ENCODE results near the gene TRIB2.

Gene TRIB2

DNA sequence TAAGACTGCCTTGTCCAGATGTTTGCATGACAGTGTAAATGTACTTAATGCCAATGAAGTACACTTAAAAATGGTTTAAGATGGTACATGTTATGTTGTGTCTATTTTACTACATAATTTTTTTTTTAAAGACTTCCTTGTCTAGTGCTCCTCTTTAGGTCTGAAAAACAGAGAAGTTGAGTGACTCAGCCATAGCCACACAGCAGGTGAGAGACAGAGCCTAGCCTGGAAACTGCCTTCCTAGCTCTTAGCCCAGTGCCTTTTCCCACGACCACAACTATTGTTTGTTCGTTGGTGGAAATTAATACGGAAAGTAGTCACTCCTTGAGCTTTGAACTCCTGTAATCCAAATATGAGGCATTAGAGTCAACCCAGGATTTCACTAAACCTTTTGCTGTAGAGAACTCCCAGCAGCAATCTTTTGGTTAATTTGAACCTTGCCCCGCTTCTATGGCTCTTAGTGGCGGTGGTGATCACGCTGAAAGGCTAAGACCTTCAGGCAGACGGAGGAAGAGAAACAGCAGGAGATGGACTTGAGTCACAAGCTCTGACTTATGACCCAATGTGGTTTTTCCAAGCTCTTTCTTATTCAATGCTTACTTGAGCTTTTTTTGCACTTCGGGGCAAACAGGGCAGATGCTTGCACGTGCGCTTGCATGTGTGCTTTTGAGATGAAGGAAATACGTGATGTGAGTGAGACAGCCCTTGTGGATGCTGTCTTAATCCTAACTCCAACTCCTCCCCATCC is 21.2 kb downstream of the TRIB2 start:
- Histone ChIP-seq H3K9me3 (ENCODE audit: control insufficient read depth, low read length) (no peaks in the 10 kb centered on the region), H3K36me3 (ENCODE audit: control insufficient read depth, insufficient read depth, low read length) (peaks cover 16% of the 10 kb centered on the region), H3K9ac (ENCODE audit: low read length) (no peak overlapping the region), H3K4me1 (ENCODE audit: control insufficient read depth, insufficient read depth, low read length) (peaks cover 17% of the 10 kb centered on the region), H3K27me3 (ENCODE audit: control insufficient read depth, insufficient read depth, low read length) (no peaks in the 10 kb centered on the region), H3K4me3 (ENCODE audit: low read length) (no peak overlapping the region)

DNA sequence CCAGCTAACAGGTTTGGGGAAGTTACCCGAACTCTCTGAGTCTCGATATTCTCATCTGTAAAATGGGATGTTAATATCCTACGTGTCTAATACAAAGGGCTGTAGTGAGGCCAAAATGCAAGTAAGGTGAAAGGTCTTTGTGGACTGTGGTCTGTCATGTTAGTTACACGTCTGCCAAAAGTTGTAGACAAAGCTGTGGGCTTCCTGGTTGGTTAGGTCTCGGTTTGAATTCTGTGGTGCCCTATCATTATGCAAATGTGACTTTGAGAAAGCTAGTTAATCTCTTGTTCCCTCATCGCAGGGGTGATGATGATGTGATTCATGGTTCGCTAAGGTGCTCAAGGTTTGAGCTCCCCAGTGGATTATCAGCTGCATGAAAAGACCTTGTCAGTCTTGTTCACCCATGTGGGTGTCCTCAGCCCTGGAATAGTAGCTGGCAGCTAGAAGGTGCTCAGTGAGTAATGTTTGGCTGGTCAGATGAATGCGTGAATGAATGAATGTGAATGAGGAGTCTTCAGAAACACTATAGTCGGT is 23.1 kb downstream of the TRIB2 start:
- H3K36me3 ChIP-seq (ENCODE audit: control insufficient read depth, insufficient read depth, low read length), result peaks cover 13% of the 10 kb centered on the region

DNA sequence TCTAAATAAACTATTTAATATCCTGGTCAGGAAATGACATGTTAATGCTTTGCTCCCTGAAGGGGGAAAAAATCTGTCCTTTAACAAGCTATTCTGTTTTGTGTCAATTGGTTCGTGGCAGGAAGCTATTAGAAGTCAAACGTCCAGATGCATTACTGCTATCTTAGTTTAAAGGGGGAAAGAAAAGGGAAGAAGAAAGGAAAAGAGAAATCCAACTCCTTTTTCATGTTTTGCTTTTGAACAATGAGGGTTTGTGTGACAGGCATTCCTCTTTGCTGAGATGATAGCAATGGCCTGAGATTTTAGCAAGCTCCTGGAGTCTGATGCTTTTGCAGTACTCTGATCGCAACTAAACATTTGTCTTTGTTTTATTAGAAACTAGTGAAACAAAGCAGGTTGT is 24.6 kb downstream of the TRIB2 start:
- no peaks in the 10 kb centered on the region for H3K9me3 ChIP-seq (ENCODE audit: control insufficient read depth, low read length)
- H3K36me3 ChIP-seq (ENCODE audit: control insufficient read depth, insufficient read depth, low read length), result peaks cover 9% of the 10 kb centered on the region
- H3K27me3 ChIP-seq (ENCODE audit: control insufficient read depth, insufficient read depth, low read length), result no peaks in the 10 kb centered on the region
- H3K9ac ChIP-seq (ENCODE audit: low read length), result no peak overlapping the region
- H3K4me1 ChIP-seq (ENCODE audit: control insufficient read depth, insufficient read depth, low read length), result peaks cover 8% of the 10 kb centered on the region
- H3K4me3 ChIP-seq (ENCODE audit: low read length), result no peak overlapping the region

More for the DNA sequence above, 23.1 kb downstream of the TRIB2 start:
- H3K27me3 ChIP-seq (ENCODE audit: control insufficient read depth, insufficient read depth, low read length), result no peaks in the 10 kb centered on the region
- H3K9me3 ChIP-seq (ENCODE audit: control insufficient read depth, low read length), result no peaks in the 10 kb centered on the region
- no peak overlapping the region for H3K9ac ChIP-seq (ENCODE audit: low read length)
- no peak overlapping the region for H3K4me3 ChIP-seq (ENCODE audit: low read length)
- peaks cover 8% of the 10 kb centered on the region for H3K4me1 ChIP-seq (ENCODE audit: control insufficient read depth, insufficient read depth, low read length)

DNA sequence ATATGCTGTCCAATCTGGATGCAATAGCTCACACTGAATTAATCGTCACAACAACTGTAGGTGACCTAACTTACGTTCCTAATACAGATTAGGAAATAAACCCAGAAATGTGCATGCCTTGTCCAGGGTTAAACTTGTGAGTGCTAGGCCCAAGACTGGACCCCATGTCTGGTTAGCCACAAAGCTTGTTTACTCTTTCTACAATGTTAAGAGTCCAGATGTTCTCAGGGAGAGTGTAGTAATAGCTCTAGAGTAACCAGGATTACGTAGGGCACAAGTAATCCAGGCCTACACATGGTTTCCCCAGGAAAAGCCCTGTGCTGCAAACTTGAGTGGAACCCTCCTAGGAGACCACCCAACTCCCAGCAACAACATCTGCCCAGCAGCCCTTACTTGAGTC is 26.2 kb downstream of the TRIB2 start:
- Histone ChIP-seq H3K9me3 (ENCODE audit: control insufficient read depth, low read length) (no peaks in the 10 kb centered on the region), H3K27me3 (ENCODE audit: control insufficient read depth, insufficient read depth, low read length) (no peaks in the 10 kb centered on the region), H3K4me1 (ENCODE audit: control insufficient read depth, insufficient read depth, low read length) (no peaks in the 10 kb centered on the region), H3K36me3 (ENCODE audit: control insufficient read depth, insufficient read depth, low read length) (peaks cover 9% of the 10 kb centered on the region), H3K4me3 (ENCODE audit: low read length) (no peak overlapping the region), H3K9ac (ENCODE audit: low read length) (no peak overlapping the region)

DNA sequence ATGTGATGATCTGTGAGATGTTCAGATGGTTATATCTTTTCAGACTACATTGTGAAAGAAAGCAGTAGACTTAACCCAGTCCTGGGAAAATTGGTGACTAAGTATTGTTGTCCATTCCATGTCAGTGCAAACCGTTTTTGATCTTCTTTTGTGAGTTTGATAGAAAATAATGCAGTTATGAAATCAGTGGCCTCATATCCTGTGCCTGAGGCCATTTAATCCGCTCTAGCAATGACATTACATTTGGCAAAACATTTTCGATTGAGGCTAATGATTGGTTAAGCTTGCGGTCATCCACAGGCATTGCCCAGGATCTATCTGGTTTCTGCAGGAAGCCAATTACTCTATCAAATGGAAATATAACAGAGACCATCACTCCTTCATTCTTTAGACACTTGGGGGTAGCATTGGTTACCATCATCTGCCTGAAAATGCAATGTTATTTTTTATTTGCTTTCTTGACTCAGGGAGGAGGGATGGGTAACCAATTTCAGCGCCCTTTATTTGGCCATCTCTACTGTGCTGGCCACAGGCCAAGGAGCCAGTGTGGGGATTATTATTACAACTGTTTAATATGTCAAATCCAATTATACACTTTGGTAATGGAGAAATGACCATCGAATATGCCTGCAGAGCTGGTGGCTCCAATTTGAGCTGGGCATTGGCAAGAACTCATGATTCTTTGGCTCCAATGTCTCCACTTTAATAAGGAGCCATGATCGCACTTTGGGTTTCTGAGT is 33.6 kb downstream of the TRIB2 start:
- H3K4me1 ChIP-seq (ENCODE audit: control insufficient read depth, insufficient read depth, low read length), result no peaks in the 10 kb centered on the region
- H3K36me3 ChIP-seq (ENCODE audit: control insufficient read depth, insufficient read depth, low read length), result no peaks in the 10 kb centered on the region
- H3K27me3 ChIP-seq (ENCODE audit: control insufficient read depth, insufficient read depth, low read length), result no peaks in the 10 kb centered on the region
- H3K9ac ChIP-seq (ENCODE audit: low read length), result no peak overlapping the region
- no peaks in the 10 kb centered on the region for H3K9me3 ChIP-seq (ENCODE audit: control insufficient read depth, low read length)
- no peak overlapping the region for H3K4me3 ChIP-seq (ENCODE audit: low read length)

DNA sequence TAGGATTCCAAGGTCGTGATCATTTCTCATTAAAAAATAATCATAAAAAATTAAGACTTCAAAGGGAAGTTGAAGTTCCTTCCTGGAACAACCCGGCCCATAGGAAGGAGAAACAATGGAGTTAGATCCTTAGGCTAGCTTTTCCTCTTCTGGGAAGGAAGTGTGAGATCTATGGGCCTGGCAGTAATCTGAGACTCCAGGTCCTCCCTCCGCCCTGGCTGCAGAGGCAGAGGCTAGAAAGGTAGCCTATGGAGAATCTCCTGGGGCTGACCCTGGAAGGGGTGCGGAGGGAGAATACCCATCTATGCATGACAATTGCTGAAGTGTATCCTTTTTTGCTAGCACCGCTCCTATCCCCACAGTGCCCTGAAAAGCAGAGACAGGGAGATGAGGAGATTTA is 37.9 kb downstream of the TRIB2 start:
- H3K9me3 ChIP-seq (ENCODE audit: control insufficient read depth, low read length), result no peaks in the 10 kb centered on the region
- H3K4me3 ChIP-seq (ENCODE audit: low read length), result no peak overlapping the region
- no peak overlapping the region for H3K9ac ChIP-seq (ENCODE audit: low read length)
- H3K4me1 ChIP-seq (ENCODE audit: control insufficient read depth, insufficient read depth, low read length), result no peaks in the 10 kb centered on the region
- H3K27me3 ChIP-seq (ENCODE audit: control insufficient read depth, insufficient read depth, low read length), result no peaks in the 10 kb centered on the region
- H3K36me3 ChIP-seq (ENCODE audit: control insufficient read depth, insufficient read depth, low read length), result no peaks in the 10 kb centered on the region

DNA sequence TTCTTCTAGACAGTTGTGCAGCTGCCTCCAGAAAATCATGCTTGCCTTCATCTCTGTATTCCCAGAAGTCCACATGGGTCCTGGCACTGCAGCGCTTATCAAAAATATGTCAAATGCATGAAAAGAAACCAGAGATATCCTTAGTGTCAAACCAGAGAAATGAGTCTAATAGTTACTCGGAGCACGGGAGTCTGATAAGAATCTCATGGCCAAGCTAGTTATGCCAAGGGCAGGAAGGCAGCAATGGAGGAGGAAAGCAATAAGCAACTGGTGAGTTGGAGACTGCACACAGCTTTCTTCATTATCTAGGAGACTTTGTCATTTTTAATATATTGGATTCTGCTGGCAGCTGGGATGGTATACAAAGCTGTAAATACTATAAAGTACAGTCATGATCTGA is 38.6 kb downstream of the TRIB2 start:
- Histone ChIP-seq H3K36me3 (ENCODE audit: control insufficient read depth, insufficient read depth, low read length) (no peaks in the 10 kb centered on the region), H3K4me1 (ENCODE audit: control insufficient read depth, insufficient read depth, low read length) (no peaks in the 10 kb centered on the region), H3K9me3 (ENCODE audit: control insufficient read depth, low read length) (no peaks in the 10 kb centered on the region), H3K27me3 (ENCODE audit: control insufficient read depth, insufficient read depth, low read length) (no peaks in the 10 kb centered on the region), H3K4me3 (ENCODE audit: low read length) (no peak overlapping the region), H3K9ac (ENCODE audit: low read length) (no peak overlapping the region)

DNA sequence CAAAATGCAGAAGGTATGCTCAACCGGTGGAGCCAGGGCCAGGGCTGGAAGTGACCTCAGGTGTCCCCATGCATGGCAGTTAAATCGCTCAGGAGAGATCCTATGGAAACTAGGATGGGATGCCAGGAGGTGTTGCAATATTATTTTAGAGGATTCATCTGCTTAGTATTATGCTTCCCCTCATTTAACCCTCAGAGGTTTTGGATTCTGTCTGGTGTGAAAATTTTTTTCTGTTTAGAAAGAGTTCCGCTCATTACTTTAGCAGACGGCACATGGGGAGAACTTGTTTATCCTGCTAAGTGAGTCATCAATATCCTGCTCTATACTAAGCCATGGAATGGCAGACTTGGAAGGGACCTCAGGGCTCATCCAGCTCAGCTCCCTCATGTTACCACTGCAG is 42.5 kb downstream of the TRIB2 start:
- no peaks in the 10 kb centered on the region for H3K9me3 ChIP-seq (ENCODE audit: control insufficient read depth, low read length)
- H3K36me3 ChIP-seq (ENCODE audit: control insufficient read depth, insufficient read depth, low read length), result no peaks in the 10 kb centered on the region
- no peak overlapping the region for H3K4me3 ChIP-seq (ENCODE audit: low read length)
- no peaks in the 10 kb centered on the region for H3K27me3 ChIP-seq (ENCODE audit: control insufficient read depth, insufficient read depth, low read length)
- no peaks in the 10 kb centered on the region for H3K4me1 ChIP-seq (ENCODE audit: control insufficient read depth, insufficient read depth, low read length)
- H3K9ac ChIP-seq (ENCODE audit: low read length), result no peak overlapping the region

DNA sequence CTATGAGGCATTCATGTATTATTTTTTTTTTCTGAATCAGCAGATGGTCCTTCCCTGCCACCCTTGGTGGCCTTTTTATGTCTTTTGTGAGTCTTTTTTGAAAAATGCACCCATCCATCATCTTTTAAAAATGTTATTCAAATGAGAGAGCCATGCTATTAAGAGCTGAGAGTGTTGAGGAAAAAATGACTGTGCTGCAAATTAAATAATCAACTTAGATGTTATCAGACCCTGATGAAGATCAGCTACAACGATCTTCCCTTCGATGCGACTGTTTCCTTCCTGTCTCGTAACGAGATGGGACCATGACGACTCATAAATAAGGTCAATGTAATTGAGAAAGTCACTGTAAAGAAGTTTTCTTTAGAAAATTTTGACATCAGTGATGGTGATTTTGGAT is 44.4 kb downstream of the TRIB2 start:
- no peaks in the 10 kb centered on the region for H3K27me3 ChIP-seq (ENCODE audit: control insufficient read depth, insufficient read depth, low read length)
- H3K4me1 ChIP-seq (ENCODE audit: control insufficient read depth, insufficient read depth, low read length), result no peaks in the 10 kb centered on the region
- no peak overlapping the region for H3K9ac ChIP-seq (ENCODE audit: low read length)
- no peaks in the 10 kb centered on the region for H3K9me3 ChIP-seq (ENCODE audit: control insufficient read depth, low read length)
- H3K4me3 ChIP-seq (ENCODE audit: low read length), result no peak overlapping the region
- H3K36me3 ChIP-seq (ENCODE audit: control insufficient read depth, insufficient read depth, low read length), result no peaks in the 10 kb centered on the region

DNA sequence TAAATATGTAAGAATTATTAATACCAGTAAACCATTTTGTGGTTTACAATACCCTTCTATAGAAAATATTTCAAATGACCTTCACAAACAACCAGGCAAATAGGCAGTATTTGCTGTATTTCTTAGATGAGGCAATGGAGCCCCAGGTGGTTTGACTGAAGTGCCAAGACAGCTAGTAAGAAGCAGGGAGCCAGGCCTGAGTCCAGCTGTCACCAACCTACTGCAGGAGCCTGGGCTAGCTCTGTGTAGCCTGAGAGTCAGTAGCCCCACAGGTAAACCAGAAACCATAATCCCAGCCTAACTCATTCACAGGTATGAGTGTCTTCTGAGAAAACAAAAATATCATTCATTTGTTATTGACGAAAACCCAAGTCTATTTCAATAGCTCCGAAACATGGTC is 45.6 kb downstream of the TRIB2 start:
- Histone ChIP-seq H3K36me3 (ENCODE audit: control insufficient read depth, insufficient read depth, low read length) (no peaks in the 10 kb centered on the region), H3K4me1 (ENCODE audit: control insufficient read depth, insufficient read depth, low read length) (no peaks in the 10 kb centered on the region), H3K9me3 (ENCODE audit: control insufficient read depth, low read length) (no peaks in the 10 kb centered on the region), H3K9ac (ENCODE audit: low read length) (no peak overlapping the region), H3K27me3 (ENCODE audit: control insufficient read depth, insufficient read depth, low read length) (no peaks in the 10 kb centered on the region), H3K4me3 (ENCODE audit: low read length) (no peak overlapping the region)

DNA sequence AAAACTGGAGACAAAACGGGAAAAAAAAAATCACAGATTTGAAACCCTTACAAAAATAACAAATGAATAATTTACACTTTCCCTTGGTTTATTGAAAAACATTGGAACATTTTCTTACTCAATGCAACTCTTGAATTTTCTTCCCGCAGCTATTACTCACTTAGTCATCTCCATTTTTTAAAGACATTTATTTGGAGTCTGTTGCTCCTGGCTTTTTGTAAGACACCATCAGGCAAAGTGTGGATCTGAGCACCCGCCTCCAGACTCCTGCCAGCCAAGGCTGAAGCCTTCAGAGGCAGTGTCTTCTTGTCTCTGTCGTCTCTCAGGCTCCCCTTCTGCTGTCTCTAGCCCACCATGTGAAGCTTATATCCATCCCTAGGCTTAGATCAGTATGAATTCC is 46.2 kb downstream of the TRIB2 start:
- Histone ChIP-seq H3K4me1 (ENCODE audit: control insufficient read depth, insufficient read depth, low read length) (no peaks in the 10 kb centered on the region), H3K36me3 (ENCODE audit: control insufficient read depth, insufficient read depth, low read length) (no peaks in the 10 kb centered on the region), H3K4me3 (ENCODE audit: low read length) (no peak overlapping the region), H3K9ac (ENCODE audit: low read length) (no peak overlapping the region), H3K27me3 (ENCODE audit: control insufficient read depth, insufficient read depth, low read length) (no peaks in the 10 kb centered on the region), H3K9me3 (ENCODE audit: control insufficient read depth, low read length) (no peaks in the 10 kb centered on the region)

DNA sequence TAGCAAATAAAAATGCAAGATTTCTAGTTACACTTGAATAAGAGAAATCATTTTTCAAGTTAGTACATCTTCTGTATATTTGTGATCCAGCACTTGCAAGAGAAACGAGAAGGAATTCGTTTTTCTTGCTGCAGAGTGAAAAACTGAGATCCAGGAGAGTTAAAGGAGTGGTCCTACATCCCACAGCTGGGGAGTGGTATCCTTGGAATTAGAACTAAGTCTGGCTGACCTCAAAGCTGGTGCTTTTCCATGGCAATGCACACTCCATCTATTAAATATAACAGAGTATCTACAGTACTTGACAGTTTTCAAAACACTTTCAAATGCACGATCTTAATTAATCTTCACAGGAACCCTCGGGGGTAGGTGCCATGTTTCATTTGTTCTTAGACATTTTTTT is 46.8 kb downstream of the TRIB2 start:
- Histone ChIP-seq H3K36me3 (ENCODE audit: control insufficient read depth, insufficient read depth, low read length) (no peaks in the 10 kb centered on the region), H3K4me3 (ENCODE audit: low read length) (no peak overlapping the region), H3K9ac (ENCODE audit: low read length) (no peak overlapping the region), H3K4me1 (ENCODE audit: control insufficient read depth, insufficient read depth, low read length) (no peaks in the 10 kb centered on the region), H3K27me3 (ENCODE audit: control insufficient read depth, insufficient read depth, low read length) (no peaks in the 10 kb centered on the region), H3K9me3 (ENCODE audit: control insufficient read depth, low read length) (no peaks in the 10 kb centered on the region)

Measured in mucosa of stomach (tissue), 1 donor.